K562 (cell line): ENCODE results near the gene LMNTD2. TPM values are rescaled to one million over a fixed set of nuclear protein-coding genes. Genes with fewer than 3 reads are reported as not detected.
A peak's percentile ranks its signal among the peaks of the same experiment; 100 is the strongest.

ENCODE experiments used
- ATAC-seq: fragments of 200-7000 bp; cut with Tn5 transposase; 3 replicates; pipeline ENCODE4 v1.9.1; 2020; ENCODE audit warnings: moderate library complexity
- BruUV-seq: library from RNA; stranded (reverse); fragments of 400-500 nt; replicated peaks from 2 replicates; lab custom pipeline; 2021; lab: Mats Ljungman, UMichigan
- CTCF ChIA-PET: fragments of 300-600 bp; formaldehyde crosslinking; extraction: SDS; loops from one replicate; lab custom pipeline; 2021; ENCODE audit warnings: low intra/inter-chr PET ratio; lab: Yijun Ruan, JAX
- POLR2A ChIA-PET: fragments of 300-600, 350-650 bp; sonication (Branson Sonifier 250); formaldehyde crosslinking; extraction: SDS; loops from one replicate; lab custom pipeline; 2021; ENCODE audit warnings: antibody characterized with exemption, inconsistent platforms; lab: Yijun Ruan, JAX
- DNase-seq, 4 experiments: peaks; one replicate each; pipeline versions ENCODE4 v3.0.0 to v3.0.0-alpha.2; 2011 to 2018; ENCODE audit warnings: low spot score in 3 of 4, mixed read lengths in 3 of 4; ENCODE audit errors: extremely low read depth in 1 of 4
- FAIRE-seq: peaks from 2 replicates; lab custom pipeline; 2011; peaks lifted over from hg19 to GRCh38; lab: Jason Lieb, UNC
- H2AFZ ChIP-seq: 2 replicates; pipeline ENCODE4 v1.6.0; 2011; ENCODE audit warnings: low read depth, low read length, control low read depth, inconsistent platforms
- H3K27ac ChIP-seq: fragments of 200-600 bp; 3 replicates; pipeline ENCODE4 v1.8.0; 2011; ENCODE audit warnings: low read depth, mild to moderate bottlenecking, control low read depth, inconsistent platforms, low read length, moderate library complexity, mixed read lengths; ENCODE audit errors: extremely low read depth
- H3K27me3 ChIP-seq, 2 experiments: fragments of 300-600 bp in 1 of 2; 2 replicates in 1 of 2; 3 replicates in 1 of 2; pipeline versions ENCODE4 v1.6.0 to v1.8.0; 2011; ENCODE audit warnings: inconsistent platforms in 2 of 2, low read length in 2 of 2, mild to moderate bottlenecking in 1 of 2, mixed read lengths in 1 of 2, moderate library complexity in 1 of 2; ENCODE audit not compliant: control insufficient read depth in 2 of 2, insufficient read depth in 2 of 2
- H3K36me3 ChIP-seq: fragments of 300-600 bp; 3 replicates; pipeline ENCODE4 v1.8.0; 2011; ENCODE audit warnings: mild to moderate bottlenecking, low read length, inconsistent platforms; ENCODE audit not compliant: control insufficient read depth, insufficient read depth
- H3K4me1 ChIP-seq, 2 experiments: fragments of 200-600 bp in 1 of 2; replicated peaks in 1 of 2; 2 replicates in 1 of 2; 3 replicates in 1 of 2; pipeline versions ENCODE4 v1.5.1 to v1.8.0; 2011; ENCODE audit warnings: inconsistent platforms in 2 of 2, low read length in 2 of 2, mild to moderate bottlenecking in 1 of 2, mixed read lengths in 1 of 2, moderate library complexity in 1 of 2; ENCODE audit not compliant: control insufficient read depth in 2 of 2, insufficient read depth in 2 of 2
- H3K4me2 ChIP-seq: 2 replicates; pipeline ENCODE4 v1.6.1; 2011; ENCODE audit warnings: low read length, control low read depth, inconsistent platforms, mixed read lengths; ENCODE audit not compliant: insufficient read depth
- H3K4me3 ChIP-seq: fragments of 200-600 bp; sonication (generic), shearing (Covaris generic); 2 replicates; pipeline ENCODE4 v1.5.1; 2016; ENCODE audit warnings: control low read depth, inconsistent platforms
- H3K79me2 ChIP-seq: fragments of 200-600 bp; 3 replicates; pipeline ENCODE4 v1.8.0; 2011; ENCODE audit warnings: low read length, inconsistent platforms; ENCODE audit not compliant: control insufficient read depth, insufficient read depth
- H3K9ac ChIP-seq, 2 experiments: 2 replicates each; pipeline versions ENCODE4 v1.6.0 to v1.6.1; 2011; ENCODE audit warnings: low read depth in 2 of 2, low read length in 2 of 2, control low read depth in 1 of 2, inconsistent platforms in 1 of 2, mild to moderate bottlenecking in 1 of 2, mixed read lengths in 1 of 2; ENCODE audit not compliant: insufficient read depth in 1 of 2
- H3K9me1 ChIP-seq: one replicate; pipeline ENCODE4 v1.6.0; 2011; ENCODE audit warnings: inconsistent platforms, mild to moderate bottlenecking, low read length, moderate library complexity; ENCODE audit not compliant: control insufficient read depth, insufficient read depth
- H3K9me3 ChIP-seq: replicated peaks from 2 replicates; pipeline ENCODE4 v1.5.1; 2011; ENCODE audit warnings: low read depth, low read length, inconsistent platforms; ENCODE audit not compliant: control insufficient read depth, insufficient read depth
- H4K20me1 ChIP-seq: replicated peaks from 2 replicates; pipeline ENCODE4 v1.6.1; 2011; ENCODE audit warnings: low read length, inconsistent platforms, mixed read lengths; ENCODE audit not compliant: control insufficient read depth, insufficient read depth
- CBX1 ChIP-seq: sonication (generic); IDR thresholded peaks from 2 replicates; pipeline ENCODE4 v1.6.1; 2016; ENCODE audit warnings: antibody characterized with exemption, low read depth, mild to moderate bottlenecking
- FOXO4 ChIP-seq: fragments of 450-650 bp; formaldehyde crosslinking; IDR thresholded peaks from 2 replicates; pipeline ENCODE4 v1.4.0; 2020; ENCODE audit warnings: mild to moderate bottlenecking, moderate library complexity
- HDAC8 ChIP-seq: fragments of 450-650 bp; IDR thresholded peaks from 2 replicates; pipeline ENCODE4 v1.6.1; 2016; ENCODE audit warnings: mild to moderate bottlenecking, missing genetic modification characterization, moderate library complexity, missing compliant biosample characterization
- HOXB6 ChIP-seq: fragments of 250-450 bp; sonication (Bioruptor Pico); IDR thresholded peaks from 2 replicates; pipeline ENCODE4 v1.5.1; 2022; ENCODE audit warnings: mild to moderate bottlenecking, borderline replicate concordance
- MAFK ChIP-seq: IDR thresholded peaks from 2 replicates; pipeline ENCODE4 v1.6.1; 2011; ENCODE audit warnings: low read length, improper control_type of control experiment
- MED1 ChIP-seq: sonication (generic); formaldehyde crosslinking; IDR thresholded peaks from 2 replicates; pipeline ENCODE4 v1.8.1; 2023; ENCODE audit warnings: missing genetic modification reagents, borderline replicate concordance
- NR0B1 ChIP-seq: fragments of 450-650 bp; IDR thresholded peaks from one replicate; pipeline ENCODE4 v1.6.1; 2018; ENCODE audit warnings: mild to moderate bottlenecking, moderate library complexity; ENCODE audit not compliant: partially characterized antibody
- PYGO2 ChIP-seq: fragments of 450-650 bp; IDR thresholded peaks from 2 replicates; pipeline ENCODE4 v1.6.1; 2016; ENCODE audit warnings: mild to moderate bottlenecking, missing genetic modification characterization, moderate library complexity, missing compliant biosample characterization
- TAF9B ChIP-seq: fragments of 450-650 bp; IDR thresholded peaks from 2 replicates; pipeline ENCODE4 v1.6.1; 2018; ENCODE audit warnings: mild to moderate bottlenecking; ENCODE audit not compliant: partially characterized antibody
- ZBTB33 ChIP-seq: sonication (generic); formaldehyde crosslinking; IDR thresholded peaks from 2 replicates; pipeline ENCODE4 v1.8.1; 2023; ENCODE audit warnings: mild to moderate bottlenecking, missing genetic modification reagents
- ZFP36 ChIP-seq: fragments of 150-350 bp; IDR thresholded peaks from 2 replicates; pipeline ENCODE4 v1.6.1; 2018; ENCODE audit warnings: low read length, low read depth; ENCODE audit not compliant: partially characterized antibody
- ZNF23 ChIP-seq: fragments of 250-450 bp; sonication (Bioruptor Pico); IDR thresholded peaks from 2 replicates; pipeline ENCODE4 v1.4.0; 2020; ENCODE audit warnings: mild to moderate bottlenecking
- ZNF347 ChIP-seq: fragments of 450-650 bp; formaldehyde crosslinking; IDR thresholded peaks from 2 replicates; pipeline ENCODE4 v1.4.0; 2020; ENCODE audit warnings: low read depth, mild to moderate bottlenecking, moderate library complexity
- ZNF444 ChIP-seq: fragments of 250-450 bp; sonication (Bioruptor Pico); IDR thresholded peaks from 2 replicates; pipeline ENCODE4 v1.4.0; 2020; ENCODE audit warnings: mild to moderate bottlenecking, moderate library complexity
- ZNF76 ChIP-seq: fragments of 250-450 bp; sonication (Bioruptor Pico); IDR thresholded peaks from 2 replicates; pipeline ENCODE4 v1.4.0; 2020; ENCODE audit warnings: mild to moderate bottlenecking, moderate library complexity, borderline replicate concordance
- WGBS: fragments of 100-300 bp; shearing (Covaris generic); methylation state at CpG from one replicate; pipeline ENCODE4 v1.1.6; 2016; ENCODE audit warnings: low coverage, mixed read lengths; ENCODE audit not compliant: insufficient coverage; ENCODE audit errors: missing lambda C conversion rate; 5-methylcytosine and 5-hydroxymethylcytosine counted together
- in situ Hi-C: fragments of 300-500 bp; cut with MboI; formaldehyde crosslinking; loops from 4 replicates; pipeline ENCODE4 v1.15.0; 2018; ENCODE audit warnings: inconsistent platforms, mixed read lengths
- intact Hi-C: fragments of 100-400 bp; cut with micrococcal nuclease; formaldehyde crosslinking; loops from 2 replicates; pipeline ENCODE4 v1.14.2; 2022
- polyA plus RNA-seq, 8 experiments: library from polyadenylated mRNA; depleted of rRNA in 4 of 8; stranded (reverse) in 5 of 8; unstranded in 3 of 8; fragments of >200 nt; fragmentation: Nextera tagmentation in 2 of 8; fragmentation: Illumina TruSeq in 1 of 8; extraction: Ambion mirVana in 2 of 8; extraction: Trizol in 1 of 8; gene quantifications; 2 replicates each; pipeline versions ENCODE4 v1.2.1 to v1.2.3, GENCODE V29; 2011 to 2014; ENCODE audit warnings: inconsistent platforms in 1 of 8, missing spikeins in 1 of 8
- total RNA-seq, 7 experiments: library from RNA; depleted of rRNA in 6 of 7; stranded (reverse); fragments of >200 nt in 6 of 7; fragmentation: Illumina TruSeq in 2 of 7; extraction: Trizol in 2 of 7; gene quantifications; 2 replicates each; pipeline versions ENCODE4 v1.2.1 to v1.2.3, GENCODE V29; 2011 to 2021; ENCODE audit warnings: low replicate concordance in 1 of 7

LMNTD2 gene
- total and polyA plus RNA-seq, 9 of the 15 experiments (the other 6 are each of a cell fraction or from before 2014, with no cell fraction given) = 0.48 to 4.2 (median 1.5) TPM; not detected in 3

- BruUV-seq = TSS peak; percentile 47
- TF ChIP-seq TAF9B (no peak), NR0B1 (no peak), ZNF444 (CRISPR knock-in tag) (no peak), MAFK (no peak), ZNF23 (no peak), ZNF347 (CRISPR knock-in tag) (no peak), MED1 (CRISPR knock-in tag) (no peak), CBX1 (no peak; the same call in 1 of the 2 replicates), ZNF76 (CRISPR knock-in tag) (no peak), FOXO4 (CRISPR knock-in tag) (0 out of 2 replicates have a peak, but pooled peaks have one; percentile 25), HOXB6 (no peak), ZFP36 (no peak), HDAC8 (no peak), PYGO2 (tag) (no peak), ZBTB33 (no peak)
These were observed 22.7 kb downstream of the LMNTD2 start for GRCh38 chr11:537622-538430.

More at GRCh38 chr11:537622-538430, 22.7 kb downstream of the LMNTD2 start:
- DNase-seq (no peak), FAIRE-seq (no peak), ATAC-seq (no peak)
- WGBS = 29% methylated on average over 18 of the region's 19 CpGs
- ChIA-PET CTCF (no interaction called here), POLR2A (interaction anchor here (0.6 to 0.8 kb wide), 3 partner anchors 15 to 279 kb away, joined by 3 read pairs; no protein-coding TSS in a partner anchor)
- H3K4me2 ChIP-seq = peak overlapping the region; percentile 68
- H3K4me3 ChIP-seq = peak overlapping the region; percentile 33
- H3K9me3 ChIP-seq = no peaks in the 10 kb centered on the region
- H3K9ac ChIP-seq = peak overlapping the region; percentile 48 to 82; a peak in 3 of 4 replicates
- H3K9me1 ChIP-seq = peaks cover 3% of the 10 kb centered on the region
- 0 out of 2 replicates have a peak, but pooled peaks cover 4% of the 10 kb centered on the region for H4K20me1 ChIP-seq
- peak overlapping the region; percentile 87 for H2AFZ ChIP-seq
- H3K79me2 ChIP-seq = peaks cover 17% of the 10 kb centered on the region
- intact Hi-C loops (no loop called here), in situ Hi-C loops (no loop called here)
- H3K27me3 ChIP-seq = no peaks in the 10 kb centered on the region
- peaks cover 22 to 76% of the 10 kb centered on the region in 2 experiments for H3K4me1 ChIP-seq
- H3K36me3 ChIP-seq = peaks cover 15% of the 10 kb centered on the region; the same call in 1 of the 3 replicates
- H3K27ac ChIP-seq = peak overlapping the region; percentile 36; the same call in 2 of the 3 replicates
